ENCODE measurements around the gene CBX6.

Gene CBX6

GRCh38 chr22:38839686-38840085 is 32.3 kb downstream of the CBX6 start:
- DNase-seq = no peak

DNA sequence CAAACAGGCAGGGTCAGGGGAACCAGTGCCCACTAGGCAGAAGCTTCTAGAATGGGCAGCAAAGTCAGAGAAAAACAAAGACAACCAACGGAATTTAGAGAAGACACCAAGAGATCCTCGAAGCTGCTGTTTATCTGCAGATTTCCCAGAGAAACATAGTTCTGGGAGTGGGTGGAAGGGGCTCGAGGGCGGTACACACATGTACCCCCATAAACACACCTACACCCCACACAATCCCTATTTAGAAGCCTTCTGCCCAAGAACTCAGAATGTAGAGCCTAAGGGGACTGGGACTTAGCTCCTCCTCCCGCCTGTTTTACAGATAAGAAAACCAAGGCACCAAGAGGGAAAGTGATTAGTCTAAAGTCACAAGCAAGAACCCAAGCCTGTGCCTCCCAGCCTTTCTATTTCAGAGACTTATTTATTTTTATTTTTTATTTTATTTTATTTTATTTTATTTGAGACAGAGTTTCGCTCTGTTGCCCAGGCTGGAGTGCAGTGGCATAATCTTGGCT is 34.5 kb downstream of the CBX6 start:
- DNase-seq = no peak

- no peak for DNase-seq
Measured at GRCh38 chr22:38835888-38836301, 36.1 kb downstream of the CBX6 start.

DNA sequence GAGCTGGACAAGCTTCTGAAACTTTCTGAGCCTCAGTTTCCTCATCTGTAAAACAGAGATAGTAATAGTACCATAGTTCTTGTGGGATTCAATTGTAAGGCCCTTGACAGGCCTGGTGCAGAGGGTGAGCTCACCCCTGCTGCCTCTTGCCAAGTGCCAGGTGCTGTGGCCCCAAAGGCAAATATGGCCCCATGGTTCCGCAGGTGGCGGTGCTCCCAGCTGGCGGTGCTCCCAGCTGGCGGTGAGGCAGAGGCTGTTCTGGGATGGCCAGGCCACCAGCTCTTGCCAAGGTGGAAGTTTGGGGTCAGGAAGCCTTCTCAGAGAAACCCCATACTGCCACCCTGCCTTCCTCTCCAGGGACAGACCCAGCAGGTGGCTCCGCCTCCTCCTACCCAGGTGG is 37.0 kb downstream of the CBX6 start:
- no peak for DNase-seq

GRCh38 chr22:38834215-38834953 is 37.6 kb downstream of the CBX6 start:
- DNase-seq = no peak

DNA sequence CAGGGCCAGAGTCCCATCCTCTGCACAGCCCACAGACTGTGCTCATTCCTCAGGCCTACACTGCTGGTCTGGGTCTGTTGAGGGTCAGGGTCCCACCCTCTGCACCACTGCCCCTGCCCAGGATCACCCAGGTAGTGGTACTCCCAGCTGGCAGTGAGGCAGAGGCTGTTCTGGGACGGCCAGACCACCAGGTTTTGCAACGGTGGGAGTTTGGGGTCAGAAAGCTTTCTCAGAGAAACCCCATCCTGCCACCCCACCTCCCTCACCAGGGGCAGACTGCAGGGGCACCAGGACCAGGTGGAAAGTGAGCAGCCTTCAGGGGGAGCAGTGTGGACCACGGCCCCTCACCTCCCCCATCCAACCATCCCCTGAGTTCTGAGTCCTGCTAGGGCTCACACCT is 39.0 kb downstream of the CBX6 start:
- no peak for DNase-seq

DNA sequence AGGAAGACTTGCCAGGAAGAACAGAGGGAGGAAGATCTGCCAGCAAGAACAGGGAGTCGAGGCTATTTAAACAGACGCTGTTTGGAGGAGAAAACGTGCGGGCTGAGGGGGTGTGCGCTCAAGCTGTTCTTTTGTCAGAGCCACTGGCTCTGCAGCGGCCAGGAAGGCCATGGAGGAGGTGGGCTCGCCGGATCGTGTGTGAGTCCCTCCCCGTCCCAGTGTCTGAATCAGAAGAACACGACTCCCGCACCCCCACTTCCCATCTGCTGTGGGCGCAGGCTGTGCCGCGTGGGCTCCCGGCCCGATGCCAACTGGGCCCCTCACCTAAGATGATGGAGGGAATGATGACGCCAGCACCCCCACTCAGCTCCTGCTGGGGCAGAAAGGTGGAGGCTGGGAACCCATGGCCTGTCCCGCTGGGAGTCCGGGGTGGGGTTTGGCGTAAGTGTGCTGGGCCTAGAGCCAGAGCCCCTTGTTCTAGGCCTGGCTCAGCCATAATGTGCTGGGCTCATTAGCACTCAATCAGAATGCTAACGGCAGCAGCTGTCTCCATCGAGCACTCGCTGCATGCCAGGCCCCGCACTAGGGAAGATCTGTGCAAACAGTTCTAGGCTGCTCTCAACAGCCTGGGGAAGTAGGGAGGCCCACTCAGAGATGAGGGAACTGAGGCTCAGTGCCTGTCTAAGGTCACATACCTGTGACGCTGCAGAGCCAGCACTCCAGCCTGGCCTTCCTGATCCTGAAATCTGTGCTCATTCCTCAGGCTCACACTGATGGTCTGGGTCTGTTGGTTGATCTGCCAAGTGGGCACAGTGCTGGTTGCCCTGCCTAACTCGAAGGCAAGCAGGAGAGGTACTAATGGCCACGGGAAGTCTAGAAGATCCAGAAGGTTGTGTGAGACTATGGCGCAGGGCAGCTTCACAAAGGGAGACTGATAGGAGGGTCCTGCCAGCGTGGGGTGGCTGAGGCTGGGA is 39.7 kb downstream of the CBX6 start:
- no peak for DNase-seq

DNA sequence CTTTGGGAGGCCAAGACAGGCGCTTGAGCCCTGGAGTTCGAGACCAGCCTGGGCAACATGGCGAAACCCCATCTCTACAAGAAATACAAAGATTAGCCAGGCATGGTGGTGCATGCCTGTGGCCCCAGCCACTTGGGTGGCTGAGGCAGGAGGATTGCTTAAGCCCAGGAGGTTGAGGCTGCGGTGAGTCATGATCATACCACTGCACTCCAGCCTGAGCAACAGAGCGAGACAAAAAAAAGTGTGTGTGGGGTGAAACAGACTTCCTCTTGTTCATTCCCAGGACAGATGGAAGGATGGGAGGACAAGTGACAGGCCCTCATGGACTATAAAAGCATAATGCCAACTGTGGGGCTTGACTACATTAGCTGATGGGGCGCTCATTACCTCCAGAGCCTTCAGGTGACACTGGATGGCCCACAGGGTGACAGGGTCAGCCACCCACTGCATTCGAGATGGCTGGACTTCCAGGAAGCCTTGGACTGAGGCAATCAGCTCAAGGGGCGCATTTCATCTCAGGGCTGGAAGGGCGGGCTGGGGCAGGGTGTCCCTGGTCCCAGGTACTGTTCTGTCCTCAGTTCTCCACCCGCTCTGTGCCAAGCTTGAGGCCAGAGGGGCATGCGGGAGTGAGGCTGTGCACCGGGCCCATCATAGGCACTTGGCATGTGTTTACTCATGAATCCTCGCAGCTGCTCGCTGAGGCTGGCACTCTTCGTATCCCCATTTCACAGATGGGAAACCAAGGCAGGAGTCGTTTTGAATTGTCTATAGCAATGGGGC is 40.7 kb downstream of the CBX6 start:
- no peak for DNase-seq

DNA sequence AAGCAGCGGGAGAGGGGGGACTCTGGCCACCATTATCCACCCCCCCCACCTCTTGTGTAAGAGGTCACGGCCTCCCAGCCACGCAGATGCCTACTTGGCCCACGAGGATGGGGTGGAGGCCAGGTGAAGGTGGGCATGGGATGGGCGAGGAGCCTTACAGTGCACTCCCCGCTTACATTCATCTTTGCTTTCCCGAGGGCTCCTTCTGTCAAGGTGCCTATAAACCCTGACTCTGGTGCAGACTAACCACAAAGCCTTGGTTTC is 41.2 kb downstream of the CBX6 start:
- no peak for DNase-seq

GRCh38 chr22:38830026-38830844 is 41.8 kb downstream of the CBX6 start:
- no peak for DNase-seq

- DNase-seq = no peak
Measured at GRCh38 chr22:38829485-38829884, 42.5 kb downstream of the CBX6 start.

GRCh38 chr22:38828616-38829205 is 43.3 kb downstream of the CBX6 start:
- no peak for DNase-seq

DNA sequence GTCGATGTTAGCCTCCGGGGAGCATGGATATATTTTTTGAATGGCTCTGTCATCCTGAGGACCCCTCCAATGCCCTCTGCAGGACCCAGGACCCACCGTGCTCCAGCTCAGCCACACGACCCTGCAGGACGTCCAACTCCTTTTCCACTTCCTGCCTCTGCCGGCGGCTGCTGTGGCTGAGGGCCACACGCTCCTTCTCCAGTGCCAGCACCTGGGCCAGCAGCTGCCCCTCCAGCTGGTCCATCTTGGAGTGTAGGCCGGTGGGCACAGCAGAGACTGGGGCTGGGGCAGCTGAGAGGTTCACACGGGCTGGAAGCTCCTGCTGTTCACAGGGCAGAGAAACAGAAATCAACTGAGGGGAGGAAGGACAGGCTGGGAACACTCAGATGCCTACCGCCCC is 43.8 kb downstream of the CBX6 start:
- DNase-seq = no peak

- no peak for DNase-seq
Measured at GRCh38 chr22:38827510-38827909, 44.5 kb downstream of the CBX6 start.

- no peak for DNase-seq
Measured at GRCh38 chr22:38826801-38827200, 45.2 kb downstream of the CBX6 start.

GRCh38 chr22:38826386-38826785 is 45.6 kb downstream of the CBX6 start:
- no peak for DNase-seq

- DNase-seq = no peak
Measured at GRCh38 chr22:38824585-38824984, 47.4 kb downstream of the CBX6 start.

- no peak for DNase-seq
Measured at GRCh38 chr22:38823637-38824036, 48.4 kb downstream of the CBX6 start.

GRCh38 chr22:38823076-38823475 is 48.9 kb downstream of the CBX6 start:
- DNase-seq = no peak

DNA sequence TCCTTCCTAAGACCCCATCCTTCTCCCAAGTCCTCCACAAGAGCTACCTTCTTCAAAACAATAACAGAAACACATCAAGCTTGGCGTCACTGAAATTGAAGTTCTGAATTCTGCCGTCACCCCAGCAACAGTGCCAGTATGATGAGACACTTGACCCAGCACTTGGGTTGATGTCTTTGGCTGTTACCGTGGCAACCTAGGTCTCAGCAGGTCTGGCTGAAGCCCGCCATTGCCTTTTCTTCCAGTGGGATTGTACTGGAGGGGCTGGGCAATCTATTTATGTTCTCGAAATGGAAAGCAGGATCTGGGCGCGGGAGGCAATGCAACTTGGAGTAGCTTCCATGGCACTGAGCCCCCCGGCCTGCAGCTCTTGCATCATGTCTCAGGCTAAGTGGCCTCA is 52.0 kb downstream of the CBX6 start:
- no peak for DNase-seq

DNA sequence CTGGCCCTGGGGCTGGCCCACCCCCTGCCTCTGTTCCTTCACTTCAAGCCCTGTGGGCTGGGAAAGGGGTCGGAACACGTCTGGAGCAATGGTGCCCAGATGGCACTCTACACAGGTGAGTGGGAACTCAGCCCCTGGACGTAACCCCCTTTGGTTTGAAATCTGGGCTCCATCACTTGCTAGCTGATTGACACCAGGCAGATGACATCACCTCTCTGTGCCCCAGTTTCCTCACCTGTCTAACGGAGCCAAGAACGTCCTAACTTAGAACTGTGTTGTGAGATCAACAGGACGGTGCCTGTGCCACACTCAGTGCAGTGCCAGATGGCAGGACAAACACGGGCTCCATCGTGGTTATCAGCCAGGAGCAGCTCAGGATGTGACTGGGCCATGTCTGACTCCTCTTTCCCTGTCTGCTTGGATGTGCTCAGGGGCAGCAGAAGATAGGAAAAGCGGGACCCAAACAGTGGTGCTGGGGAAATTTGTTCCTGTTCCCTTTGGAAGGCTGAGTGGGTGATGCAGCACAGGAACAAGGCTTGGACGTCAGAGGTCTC is 52.6 kb downstream of the CBX6 start:
- DNase-seq = no peak

DNA sequence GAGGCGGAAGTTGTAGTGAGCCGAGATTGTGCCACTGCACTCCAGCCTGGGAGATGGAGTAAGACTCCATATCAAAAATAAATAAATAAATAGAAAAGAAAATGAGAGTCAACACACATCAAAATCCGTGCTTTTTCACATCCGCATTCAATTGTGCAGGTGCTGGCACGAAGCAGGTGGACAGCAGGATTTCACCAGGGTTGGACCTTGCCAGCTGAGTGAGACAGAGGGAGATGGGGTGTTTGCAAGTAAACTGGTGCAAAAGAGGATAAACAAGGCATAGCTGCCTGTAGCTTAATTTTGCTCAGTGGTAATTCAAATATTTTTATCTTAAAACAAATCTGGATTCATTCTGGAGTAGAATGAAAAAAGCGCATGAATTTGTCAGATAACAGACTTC is 54.8 kb downstream of the CBX6 start:
- no peak for DNase-seq
